HepG2 (cell line): ENCODE results near the gene DUS2. TPM values are rescaled to one million over a fixed set of nuclear protein-coding genes. Genes with fewer than 3 reads are reported as not detected.
A peak's percentile ranks its signal among the peaks of the same experiment; 100 is the strongest.

Experiments
- AGO2 ChIP-seq: fragments of 200-400 bp; formaldehyde crosslinking; optimal IDR thresholded peaks from 2 replicates; pipeline ENCODE3; 2017; ENCODE audit warnings: mild to moderate bottlenecking, low read depth, low read length, moderate library complexity
- AKAP8 ChIP-seq: sonication (generic); formaldehyde crosslinking; IDR thresholded peaks from 2 replicates; pipeline ENCODE4 v1.5.1; 2020; ENCODE audit warnings: mild to moderate bottlenecking, missing genetic modification reagents
- BHLHE40 ChIP-seq: IDR thresholded peaks from 2 replicates; pipeline ENCODE4 v1.6.1; 2011; ENCODE audit warnings: low read length, improper control_type of control experiment
- BRCA1 ChIP-seq: sonication (generic); formaldehyde crosslinking; IDR thresholded peaks from 2 replicates; pipeline ENCODE4 v1.4.0; 2020; ENCODE audit warnings: missing genetic modification reagents
- CHCHD3 ChIP-seq: sonication (generic); formaldehyde crosslinking; IDR thresholded peaks from 2 replicates; pipeline ENCODE4 v1.8.0; 2022; ENCODE audit warnings: mild to moderate bottlenecking, missing genetic modification reagents, moderate library complexity
- ESRRA ChIP-seq: sonication (generic); formaldehyde crosslinking; IDR thresholded peaks from 2 replicates; pipeline ENCODE4 v1.5.1; 2020; ENCODE audit warnings: mild to moderate bottlenecking, low read depth, missing genetic modification reagents
- GRHL1 ChIP-seq: sonication (generic); formaldehyde crosslinking; conservative IDR thresholded peaks from 2 replicates; pipeline ENCODE4 v1.8.0; 2022; ENCODE audit warnings: missing genetic modification reagents
- KAT8 ChIP-seq: IDR thresholded peaks from 2 replicates; pipeline ENCODE4 v1.6.1; 2016; ENCODE audit warnings: missing genetic modification reagents, missing compliant biosample characterization
- MLX ChIP-seq: IDR thresholded peaks from 2 replicates; pipeline ENCODE4 v1.6.1; 2016
- NCOR1 ChIP-seq: fragments of 200-600 bp; sonication (generic); IDR thresholded peaks from 2 replicates; pipeline ENCODE4 v1.7.0; 2017; ENCODE audit warnings: antibody characterized with exemption, low read length, borderline replicate concordance
- NR2F1 ChIP-seq, 2 experiments: fragments of 450-650 bp in 1 of 2; formaldehyde crosslinking in 1 of 2; IDR thresholded peaks; 2 replicates each; pipeline versions ENCODE4 v1.5.0 to v1.6.1; 2016 to 2020; ENCODE audit warnings: mild to moderate bottlenecking in 1 of 2, missing compliant biosample characterization in 1 of 2, missing genetic modification reagents in 1 of 2, moderate library complexity in 1 of 2
- TAF1 ChIP-seq: sonication (generic); formaldehyde crosslinking; IDR thresholded peaks from 2 replicates; pipeline ENCODE4 v1.4.0; 2020; ENCODE audit warnings: missing genetic modification reagents
- ZBTB40 ChIP-seq, 2 experiments: fragments of 450-650 bp in 1 of 2; sonication (generic) in 1 of 2; formaldehyde crosslinking in 1 of 2; IDR thresholded peaks; 2 replicates each; pipeline versions ENCODE4 v1.6.1 to v1.8.0; 2016 to 2022; ENCODE audit warnings: antibody characterized with exemption in 1 of 2, mild to moderate bottlenecking in 1 of 2, missing genetic modification reagents in 1 of 2
- ZNF354B ChIP-seq: sonication (generic); formaldehyde crosslinking; IDR thresholded peaks from 2 replicates; pipeline ENCODE4 v1.8.0; 2022; ENCODE audit warnings: mild to moderate bottlenecking, missing genetic modification reagents
- ZSCAN22 ChIP-seq: sonication (generic); formaldehyde crosslinking; IDR thresholded peaks from 2 replicates; pipeline ENCODE4 v1.4.0; 2020; ENCODE audit warnings: mild to moderate bottlenecking, missing genetic modification reagents
- polyA plus RNA-seq, 8 experiments: library from polyadenylated mRNA; depleted of rRNA in 3 of 8; stranded (reverse) in 7 of 8; unstranded in 1 of 8; fragments of >200 nt; fragmentation: Illumina TruSeq in 4 of 8; extraction: Trizol in 4 of 8; gene quantifications; 2 replicates each; pipeline versions ENCODE4 v1.2.1 to v1.2.3, GENCODE V29; 2011 to 2016; ENCODE audit warnings: low read depth in 4 of 8, missing spikeins in 1 of 8, mixed read lengths in 1 of 8; ENCODE audit not compliant: insufficient read depth in 1 of 8
- total RNA-seq, 5 experiments: library from RNA; depleted of rRNA; stranded (reverse); fragments of >200 nt; fragmentation: Illumina TruSeq; extraction: Trizol; gene quantifications; 2 replicates each; pipeline ENCODE4 v1.2.3, GENCODE V29; 2016; ENCODE audit warnings: low read depth in 1 of 5

Gene DUS2
- total and polyA plus RNA-seq, 2 of the 13 experiments (the other 11 are each of a cell fraction or from before 2014, with no cell fraction given): 17.8 to 25.1 TPM

GRCh38 chr16:68084504-68085258 is 61.6 kb downstream of the DUS2 start (continued):
- TF ChIP-seq NR2F1 (CRISPR knock-in tag; IDR thresholded peaks at IDR 0.05): peak in 1 of 2 experiments; percentile 31; a peak in 2 of 4 replicates
- peak; percentile 91 for TF ChIP-seq KAT8 (CRISPR knock-in tag)
- TF ChIP-seq ESRRA: peak; percentile 80
- TF ChIP-seq TAF1: peak; percentile 78; the same call in 1 of the 2 replicates
- TF ChIP-seq AKAP8 (CRISPR knock-in tag): peak; percentile 74; the same call in 1 of the 2 replicates
- peak; percentile 81 for TF ChIP-seq BHLHE40
- no peak for TF ChIP-seq ZSCAN22 (CRISPR knock-in tag)
- no peak for TF ChIP-seq GRHL1
- peak; percentile 55; the same call in 1 of the 2 replicates for TF ChIP-seq BRCA1 (CRISPR knock-in tag)
- peak; percentile 97 for TF ChIP-seq NCOR1
- peak; percentile 77; the same call in 1 of the 2 replicates for TF ChIP-seq ZNF354B (CRISPR knock-in tag)
- TF ChIP-seq CHCHD3 (CRISPR knock-in tag): peak; percentile 96
- TF ChIP-seq ZBTB40 (IDR thresholded peaks at IDR 0.05): no peak
- peak; percentile 93 for TF ChIP-seq ZBTB40 (CRISPR knock-in tag; IDR thresholded peaks at IDR 0.05)
- TF ChIP-seq MLX: peak; percentile 71; the same call in 1 of the 2 replicates
- TF ChIP-seq AGO2: peak; percentile 87
